GM12892 (cell line): Measurements from ENCODE around the gene TOR1AIP2.

ENCODE experiments used
- DNase-seq: peaks from one replicate; pipeline ENCODE4 v3.0.0; 2011; ENCODE audit not compliant: insufficient read length
- FAIRE-seq: peaks from 2 replicates; lab custom pipeline; 2011; peaks lifted over from hg19 to GRCh38; lab: Jason Lieb, UNC
- POLR2A ChIP-seq: IDR thresholded peaks from 2 replicates; pipeline ENCODE4 v1.6.1; 2011; ENCODE audit warnings: low read depth, low read length, control low read depth
- POLR2AphosphoS5 ChIP-seq: IDR thresholded peaks from 2 replicates; pipeline ENCODE4 v1.6.1; 2011; ENCODE audit warnings: low read depth, low read length, control low read depth
- TAF1 ChIP-seq: IDR thresholded peaks from 2 replicates; pipeline ENCODE4 v1.6.1; 2011; ENCODE audit warnings: low read depth, mild to moderate bottlenecking, control low read depth, low read length, borderline replicate concordance

Gene TOR1AIP2

GRCh38 chr1:179831852-179832699, 45.5 kb downstream of the TOR1AIP2 start:
- FAIRE-seq (no peak), DNase-seq (no peak)
- no peak for TF ChIP-seq POLR2AphosphoS5
- no peak for TF ChIP-seq POLR2A
- TF ChIP-seq TAF1, result no peak

GRCh38 chr1:179831225-179831624, 46.4 kb downstream of the TOR1AIP2 start:
- no peak for DNase-seq
- no peak for FAIRE-seq
- TF ChIP-seq POLR2A, result no peak
- no peak for TF ChIP-seq TAF1
- no peak for TF ChIP-seq POLR2AphosphoS5

GRCh38 chr1:179828554-179829110, 49.0 kb downstream of the TOR1AIP2 start:
- FAIRE-seq, result no peak

GRCh38 chr1:179826626-179827280, 50.9 kb downstream of the TOR1AIP2 start:
- DNase-seq (no peak), FAIRE-seq (no peak)
- TF ChIP-seq TAF1 (no peak), POLR2AphosphoS5 (no peak), POLR2A (no peak)

More at GRCh38 chr1:179828554-179829110, 49.0 kb downstream of the TOR1AIP2 start:
- no peak for DNase-seq
- TF ChIP-seq TAF1, result no peak
- no peak for TF ChIP-seq POLR2AphosphoS5
- no peak for TF ChIP-seq POLR2A

- TF ChIP-seq POLR2AphosphoS5 (no peak), TAF1 (no peak), POLR2A (no peak)
- DNase-seq, result no peak
- FAIRE-seq, result no peak
Observed at GRCh38 chr1:179825798-179826460, 51.7 kb downstream of the TOR1AIP2 start.

- FAIRE-seq, result no peak
- TF ChIP-seq TAF1 (no peak), POLR2A (no peak), POLR2AphosphoS5 (no peak)
- DNase-seq, result no peak
Observed at GRCh38 chr1:179825206-179825605, 52.4 kb downstream of the TOR1AIP2 start.

GRCh38 chr1:179824265-179824664, 53.3 kb downstream of the TOR1AIP2 start:
- DNase-seq (no peak), FAIRE-seq (no peak)
- TF ChIP-seq POLR2A (no peak), TAF1 (no peak), POLR2AphosphoS5 (no peak)

GRCh38 chr1:179823693-179824092, 53.9 kb downstream of the TOR1AIP2 start:
- DNase-seq (no peak), FAIRE-seq (no peak)
- no peak for TF ChIP-seq TAF1
- no peak for TF ChIP-seq POLR2AphosphoS5
- TF ChIP-seq POLR2A, result no peak

- FAIRE-seq (no peak), DNase-seq (no peak)
- no peak for TF ChIP-seq POLR2AphosphoS5
- TF ChIP-seq POLR2A, result no peak
- no peak for TF ChIP-seq TAF1
Observed at GRCh38 chr1:179822065-179822464, 55.5 kb downstream of the TOR1AIP2 start.

GRCh38 chr1:179821524-179821923, 56.1 kb downstream of the TOR1AIP2 start:
- FAIRE-seq, result no peak
- TF ChIP-seq POLR2A, result no peak
- TF ChIP-seq POLR2AphosphoS5, result no peak
- TF ChIP-seq TAF1, result no peak

More at GRCh38 chr1:179821524-179821923, 56.1 kb downstream of the TOR1AIP2 start:
- no peak for DNase-seq
